ENCODE data around the gene TBC1D22B.
A peak's percentile ranks its signal among the peaks of the same experiment; 100 is the strongest.

Gene TBC1D22B

GRCh38 chr6:37288247-37288646, 30.7 kb downstream of the TBC1D22B start:
- Histone ChIP-seq H3K4me3 (ENCODE audit: low read depth, low read length) (no peak overlapping the region), H3K36me3 (ENCODE audit: control insufficient read depth in 2 of 2, insufficient read depth in 1 of 2, low read length in 2 of 2) (peaks cover 25 to 75% of the 10 kb centered on the region in 2 experiments), H3K9me3 (ENCODE audit: control insufficient read depth, insufficient read depth, low read depth, low read length) (no peaks in the 10 kb centered on the region), H3K27ac (ENCODE audit: extremely low read depth, low read depth, low read length) (no peak overlapping the region), H3K4me1 (ENCODE audit: control insufficient read depth, insufficient read depth, low read length) (no peaks in the 10 kb centered on the region)
- POLR2A ChIA-PET, result no interaction called here
- TF ChIP-seq ZNF514 (tag by site-specific recombination; IDR thresholded peaks at IDR 0.05) (no peak), KLF1 (tag by site-specific recombination; IDR thresholded peaks at IDR 0.05) (no peak), SP2 (tag by site-specific recombination; IDR thresholded peaks at IDR 0.05) (no peak), GLIS1 (tag by site-specific recombination; IDR thresholded peaks at IDR 0.05) (peak; percentile 35; the same call in 1 of the 2 replicates), ZNF423 (tag by site-specific recombination; IDR thresholded peaks at IDR 0.05) (no peak), ZFHX2 (tag by site-specific recombination; conservative IDR thresholded peaks at IDR 0.05) (no peak), ZNF133 (tag by site-specific recombination; IDR thresholded peaks at IDR 0.05) (no peak), ZNF350 (tag by site-specific recombination; IDR thresholded peaks at IDR 0.05) (no peak), GLIS2 (tag by site-specific recombination; IDR thresholded peaks at IDR 0.05) (peak; percentile 15; the same call in 1 of the 2 replicates), ZNF473 (tag by site-specific recombination; IDR thresholded peaks at IDR 0.05) (no peak), ZFP3 (tag by site-specific recombination; IDR thresholded peaks at IDR 0.05; ENCODE audit: low read depth) (no peak), ZNF157 (tag by site-specific recombination; IDR thresholded peaks at IDR 0.05) (no peak)
- TF ChIP-seq, protein P1, sequence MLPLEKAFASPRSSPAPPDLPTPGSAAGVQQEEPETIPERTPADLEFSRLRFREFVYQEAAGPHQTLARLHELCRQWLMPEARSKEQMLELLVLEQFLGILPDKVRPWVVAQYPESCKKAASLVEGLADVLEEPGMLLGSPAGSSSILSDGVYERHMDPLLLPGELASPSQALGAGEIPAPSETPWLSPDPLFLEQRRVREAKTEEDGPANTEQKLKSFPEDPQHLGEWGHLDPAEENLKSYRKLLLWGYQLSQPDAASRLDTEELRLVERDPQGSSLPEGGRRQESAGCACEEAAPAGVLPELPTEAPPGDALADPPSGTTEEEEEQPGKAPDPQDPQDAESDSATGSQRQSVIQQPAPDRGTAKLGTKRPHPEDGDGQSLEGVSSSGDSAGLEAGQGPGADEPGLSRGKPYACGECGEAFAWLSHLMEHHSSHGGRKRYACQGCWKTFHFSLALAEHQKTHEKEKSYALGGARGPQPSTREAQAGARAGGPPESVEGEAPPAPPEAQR (tag by site-specific recombination; IDR thresholded peaks at IDR 0.05), result no peak
- TF ChIP-seq, protein P2, sequence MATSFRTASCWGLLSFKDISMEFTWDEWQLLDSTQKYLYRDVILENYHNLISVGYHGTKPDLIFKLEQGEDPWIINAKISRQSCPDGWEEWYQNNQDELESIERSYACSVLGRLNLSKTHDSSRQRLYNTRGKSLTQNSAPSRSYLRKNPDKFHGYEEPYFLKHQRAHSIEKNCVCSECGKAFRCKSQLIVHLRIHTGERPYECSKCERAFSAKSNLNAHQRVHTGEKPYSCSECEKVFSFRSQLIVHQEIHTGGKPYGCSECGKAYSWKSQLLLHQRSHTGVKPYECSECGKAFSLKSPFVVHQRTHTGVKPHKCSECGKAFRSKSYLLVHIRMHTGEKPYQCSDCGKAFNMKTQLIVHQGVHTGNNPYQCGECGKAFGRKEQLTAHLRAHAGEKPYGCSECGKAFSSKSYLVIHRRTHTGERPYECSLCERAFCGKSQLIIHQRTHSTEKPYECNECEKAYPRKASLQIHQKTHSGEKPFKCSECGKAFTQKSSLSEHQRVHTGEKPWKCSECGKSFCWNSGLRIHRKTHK (tag by site-specific recombination; IDR thresholded peaks at IDR 0.05), result no peak
- TF ChIP-seq, protein P3, sequence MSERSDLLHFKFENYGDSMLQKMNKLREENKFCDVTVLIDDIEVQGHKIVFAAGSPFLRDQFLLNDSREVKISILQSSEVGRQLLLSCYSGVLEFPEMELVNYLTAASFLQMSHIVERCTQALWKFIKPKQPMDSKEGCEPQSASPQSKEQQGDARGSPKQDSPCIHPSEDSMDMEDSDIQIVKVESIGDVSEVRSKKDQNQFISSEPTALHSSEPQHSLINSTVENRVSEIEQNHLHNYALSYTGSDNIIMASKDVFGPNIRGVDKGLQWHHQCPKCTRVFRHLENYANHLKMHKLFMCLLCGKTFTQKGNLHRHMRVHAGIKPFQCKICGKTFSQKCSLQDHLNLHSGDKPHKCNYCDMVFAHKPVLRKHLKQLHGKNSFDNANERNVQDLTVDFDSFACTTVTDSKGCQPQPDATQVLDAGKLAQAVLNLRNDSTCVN (tag by site-specific recombination; optimal IDR thresholded peaks at IDR 0.05), result no peak
- CTCF ChIA-PET, result interaction anchor here (1.7 kb wide), 1 partner anchor 15 kb away, joined by 7 read pairs; no protein-coding TSS in a partner anchor

- Histone ChIP-seq H3K27ac (ENCODE audit: extremely low read depth, low read depth, low read length) (no peak overlapping the region), H3K4me1 (ENCODE audit: control insufficient read depth, insufficient read depth, low read length) (no peaks in the 10 kb centered on the region), H3K9me3 (ENCODE audit: control insufficient read depth, insufficient read depth, low read depth, low read length) (no peaks in the 10 kb centered on the region), H3K36me3 (ENCODE audit: control insufficient read depth in 2 of 2, insufficient read depth in 1 of 2, low read length in 2 of 2) (peaks cover 26 to 72% of the 10 kb centered on the region in 2 experiments), H3K4me3 (ENCODE audit: low read depth, low read length) (no peak overlapping the region)
- CTCF ChIA-PET, result interaction anchor here (0.8 to 1.2 kb wide), 2 partner anchors 35 to 81 kb away, joined by 3 read pairs; no protein-coding TSS in a partner anchor
- POLR2A ChIA-PET, result no interaction called here
- TF ChIP-seq, protein P1 (tag by site-specific recombination; IDR thresholded peaks at IDR 0.05), result no peak
- TF ChIP-seq ZNF114 (tag by site-specific recombination; IDR thresholded peaks at IDR 0.05) (no peak), ZNF596 (tag by site-specific recombination; IDR thresholded peaks at IDR 0.05) (no peak), PATZ1 (tag by site-specific recombination; IDR thresholded peaks at IDR 0.05) (no peak), ZNF157 (tag by site-specific recombination; IDR thresholded peaks at IDR 0.05) (no peak), BCL11B (tag by site-specific recombination; IDR thresholded peaks at IDR 0.05; ENCODE audit: low read depth) (no peak)
Observed at GRCh38 chr6:37289931-37290330, 32.4 kb downstream of the TBC1D22B start.

Data from HEK293 (cell line).